ENCODE results near the gene BAIAP2L1.
"Not testable (repeated sequence)": the region's sequence is repeated elsewhere in the genome, so short reads cannot be mapped to it uniquely, and the experiment has no call there.

Gene BAIAP2L1

DNA sequence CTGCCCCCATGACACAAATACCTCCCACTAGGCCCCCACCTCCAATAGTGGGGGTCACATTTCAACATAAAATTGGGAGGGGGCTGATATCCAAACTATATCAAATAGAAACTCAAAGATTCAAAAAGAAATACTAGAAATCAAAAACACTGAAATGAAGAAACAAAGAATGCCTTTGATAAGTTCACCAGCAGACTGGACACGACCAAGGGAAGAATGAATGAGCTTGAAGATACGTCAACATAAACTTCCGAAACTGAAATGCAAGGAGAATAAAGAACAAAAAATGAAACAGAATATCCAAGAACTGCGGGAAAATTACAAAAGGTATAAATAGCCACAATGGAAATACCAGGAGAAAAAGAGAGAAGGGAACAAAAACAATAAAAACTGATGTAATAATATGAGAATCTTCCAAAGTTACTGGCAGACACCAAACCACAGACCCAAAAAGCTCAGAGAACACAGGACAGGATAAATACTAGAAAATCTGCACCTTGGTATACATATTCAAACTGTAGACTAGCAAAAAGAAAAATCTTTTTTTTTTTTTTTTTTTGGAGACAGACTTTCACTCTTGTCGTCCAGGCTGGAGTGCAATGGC is 69.9 kb downstream of the BAIAP2L1 start:
- Histone ChIP-seq H3K27me3 (ENCODE audit: insufficient read depth, low read length) (no peaks in the 10 kb centered on the region), H3K4me3 (ENCODE audit: low read length) (no peak overlapping the region), H3K4me1 (ENCODE audit: insufficient read depth, low read length) (peaks cover 7% of the 10 kb centered on the region), H3K9ac (ENCODE audit: low read depth, low read length) (no peak overlapping the region), H3K27ac (ENCODE audit: low read length) (no peak overlapping the region), H3K36me3 (ENCODE audit: insufficient read depth, low read depth, low read length) (peaks cover 18% of the 10 kb centered on the region; the same call in 1 of the 2 replicates), H3K9me3 (ENCODE audit: insufficient read depth, low read depth, low read length) (peaks cover 6% of the 10 kb centered on the region; the same call in 1 of the 2 replicates)

DNA sequence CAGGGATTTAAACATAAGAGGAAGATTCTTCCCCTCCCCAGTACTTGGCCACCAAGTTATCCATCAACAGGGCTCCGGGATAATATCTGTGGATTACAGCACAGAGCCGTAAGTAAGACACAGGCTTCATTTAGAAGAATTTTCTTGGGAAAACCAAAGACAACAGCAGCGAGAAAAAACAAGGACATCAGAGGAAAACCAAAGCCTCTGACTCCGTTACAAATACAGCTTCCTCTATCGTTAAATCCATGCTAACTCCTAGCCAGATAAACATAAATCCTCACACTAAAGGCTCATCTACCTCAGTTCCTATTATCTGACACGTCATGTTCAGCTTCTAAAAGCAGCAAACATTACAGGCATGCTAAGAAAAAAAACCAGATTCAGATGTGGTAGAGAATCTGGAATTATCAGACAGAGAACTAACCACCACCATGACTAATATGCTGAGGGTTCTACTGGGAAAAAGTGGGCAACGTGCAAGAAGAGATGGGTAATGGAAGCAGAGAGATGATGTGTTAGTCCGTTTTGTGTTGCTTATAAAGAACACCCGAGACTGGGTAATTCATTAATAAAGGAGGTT is 71.0 kb downstream of the BAIAP2L1 start:
- Histone ChIP-seq H3K9ac (ENCODE audit: low read depth, low read length) (no peak overlapping the region), H3K36me3 (ENCODE audit: insufficient read depth, low read depth, low read length) (peaks cover 18% of the 10 kb centered on the region; the same call in 1 of the 2 replicates)

DNA sequence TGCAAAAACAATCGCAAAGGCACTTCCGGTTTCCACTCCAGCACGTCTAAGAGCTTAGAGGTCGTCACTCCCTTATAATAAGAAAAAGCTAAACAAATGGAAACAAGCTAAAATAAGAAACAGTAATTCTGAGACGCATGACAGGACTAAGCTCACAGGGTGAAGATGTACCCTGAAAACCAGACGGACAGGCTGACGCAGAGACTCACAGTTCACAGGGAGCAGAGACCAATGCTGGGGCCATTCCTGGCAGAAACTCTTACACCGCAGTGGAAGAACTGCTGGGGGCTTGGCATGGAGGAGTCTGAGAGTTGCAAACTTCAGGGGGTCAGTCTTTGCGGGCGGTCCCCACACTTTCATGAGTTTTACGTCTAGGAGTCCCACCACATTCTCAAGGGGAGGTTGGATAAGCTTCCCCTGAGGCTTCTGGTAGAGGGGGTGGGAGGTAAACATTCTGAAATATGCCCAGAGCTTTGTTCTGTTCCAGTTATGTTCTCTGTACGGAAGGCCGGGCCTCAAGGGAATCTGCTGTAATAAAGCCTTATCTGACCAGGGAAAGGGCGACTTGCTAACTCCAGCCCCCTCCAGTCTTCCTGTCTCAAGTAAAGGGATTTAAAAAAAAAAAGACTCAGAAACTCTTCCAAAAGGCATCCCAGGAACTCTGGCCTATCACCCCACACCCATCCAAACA is 71.6 kb downstream of the BAIAP2L1 start:
- no peak overlapping the region for H3K9ac ChIP-seq (ENCODE audit: low read depth, low read length)
- H3K36me3 ChIP-seq (ENCODE audit: insufficient read depth, low read depth, low read length), result peaks cover 18% of the 10 kb centered on the region; the same call in 1 of the 2 replicates
- no peak overlapping the region for H3K27ac ChIP-seq (ENCODE audit: low read length)
- peaks cover 8% of the 10 kb centered on the region for H3K4me1 ChIP-seq (ENCODE audit: insufficient read depth, low read length)
- no peaks in the 10 kb centered on the region for H3K27me3 ChIP-seq (ENCODE audit: insufficient read depth, low read length)
- peaks cover 6% of the 10 kb centered on the region; the same call in 1 of the 2 replicates for H3K9me3 ChIP-seq (ENCODE audit: insufficient read depth, low read depth, low read length)
- no peak overlapping the region for H3K4me3 ChIP-seq (ENCODE audit: low read length)

More for the DNA sequence above, 71.0 kb downstream of the BAIAP2L1 start:
- peaks cover 6% of the 10 kb centered on the region; the same call in 1 of the 2 replicates for H3K9me3 ChIP-seq (ENCODE audit: insufficient read depth, low read depth, low read length)
- peaks cover 7% of the 10 kb centered on the region for H3K4me1 ChIP-seq (ENCODE audit: insufficient read depth, low read length)
- no peak overlapping the region for H3K4me3 ChIP-seq (ENCODE audit: low read length)
- no peaks in the 10 kb centered on the region for H3K27me3 ChIP-seq (ENCODE audit: insufficient read depth, low read length)
- H3K27ac ChIP-seq (ENCODE audit: low read length), result no peak overlapping the region

DNA sequence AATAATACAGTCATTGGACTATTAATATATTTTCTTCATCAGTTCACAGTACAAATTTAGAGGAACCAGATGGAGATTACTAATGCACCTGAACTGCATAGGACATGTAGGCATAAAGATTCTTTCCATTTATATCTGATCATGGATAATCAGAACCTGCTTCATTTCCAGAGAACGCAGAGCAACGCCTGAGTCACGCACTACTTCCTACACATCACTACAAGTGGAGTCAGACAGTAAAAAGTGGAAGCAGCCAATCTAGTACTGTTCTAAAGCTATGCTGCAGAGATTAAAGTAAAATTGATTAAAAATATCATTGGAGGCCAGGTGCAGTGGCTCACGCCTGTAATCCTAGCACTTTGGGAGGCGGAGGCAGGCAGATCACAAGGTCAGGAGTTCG is 76.1 kb downstream of the BAIAP2L1 start:
- Histone ChIP-seq H3K36me3 (ENCODE audit: insufficient read depth, low read depth, low read length) (0 out of 2 replicates have a peak, but pooled peaks cover 12% of the 10 kb centered on the region), H3K9ac (ENCODE audit: low read depth, low read length) (no peak overlapping the region), H3K27me3 (ENCODE audit: insufficient read depth, low read length) (no peaks in the 10 kb centered on the region), H3K4me3 (ENCODE audit: low read length) (no peak overlapping the region), H3K27ac (ENCODE audit: low read length) (no peak overlapping the region), H3K4me1 (ENCODE audit: insufficient read depth, low read length) (peaks cover 22% of the 10 kb centered on the region), H3K9me3 (ENCODE audit: insufficient read depth, low read depth, low read length) (no peaks in the 10 kb centered on the region)

DNA sequence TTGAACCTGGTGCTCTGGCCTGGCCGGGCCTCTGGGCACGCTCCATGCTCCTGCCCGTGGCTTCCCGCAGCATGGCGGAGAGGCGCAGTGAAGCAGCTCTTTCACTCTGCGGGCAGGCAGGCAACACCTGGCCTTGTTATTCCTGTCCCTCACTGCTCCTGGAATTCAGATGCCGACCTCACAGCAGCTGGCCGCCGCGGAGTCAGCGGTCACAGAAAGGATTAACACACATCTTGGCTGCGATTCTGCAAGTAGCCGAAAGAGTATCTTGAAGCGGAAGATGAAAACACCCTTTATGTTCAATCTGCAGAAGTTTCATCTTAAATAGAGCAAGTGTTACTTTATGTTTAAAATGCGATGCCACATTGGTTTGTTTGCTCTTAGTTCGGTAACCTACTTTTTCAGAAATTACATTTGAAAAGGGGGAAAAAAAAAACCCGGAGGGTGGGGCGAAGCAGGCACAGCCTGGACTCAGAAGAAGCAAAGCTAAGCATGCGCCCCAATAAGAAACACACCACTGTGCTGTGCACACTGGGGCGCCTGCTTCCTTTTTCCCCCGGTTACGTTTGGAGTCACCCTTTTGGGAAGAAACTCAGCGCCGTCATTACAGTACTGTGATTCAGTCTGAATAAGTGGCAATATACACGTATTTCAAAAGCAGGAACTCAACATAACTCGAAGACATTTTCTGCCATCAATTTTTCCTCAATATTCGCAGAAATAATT is 77.1 kb downstream of the BAIAP2L1 start:
- 0 out of 2 replicates have a peak, but pooled peaks cover 9% of the 10 kb centered on the region for H3K36me3 ChIP-seq (ENCODE audit: insufficient read depth, low read depth, low read length)
- no peaks in the 10 kb centered on the region for H3K27me3 ChIP-seq (ENCODE audit: insufficient read depth, low read length)
- peak overlapping the region; percentile 59; the same call in 1 of the 2 replicates for H3K4me3 ChIP-seq (ENCODE audit: low read length)
- H3K4me1 ChIP-seq (ENCODE audit: insufficient read depth, low read length), result peaks cover 18% of the 10 kb centered on the region; the same call in 1 of the 2 replicates
- H3K9ac ChIP-seq (ENCODE audit: low read depth, low read length), result peak overlapping the region; percentile 61; the same call in 1 of the 2 replicates
- peak overlapping the region; percentile 64 for H3K27ac ChIP-seq (ENCODE audit: low read length)
- H3K9me3 ChIP-seq (ENCODE audit: insufficient read depth, low read depth, low read length), result no peaks in the 10 kb centered on the region

DNA sequence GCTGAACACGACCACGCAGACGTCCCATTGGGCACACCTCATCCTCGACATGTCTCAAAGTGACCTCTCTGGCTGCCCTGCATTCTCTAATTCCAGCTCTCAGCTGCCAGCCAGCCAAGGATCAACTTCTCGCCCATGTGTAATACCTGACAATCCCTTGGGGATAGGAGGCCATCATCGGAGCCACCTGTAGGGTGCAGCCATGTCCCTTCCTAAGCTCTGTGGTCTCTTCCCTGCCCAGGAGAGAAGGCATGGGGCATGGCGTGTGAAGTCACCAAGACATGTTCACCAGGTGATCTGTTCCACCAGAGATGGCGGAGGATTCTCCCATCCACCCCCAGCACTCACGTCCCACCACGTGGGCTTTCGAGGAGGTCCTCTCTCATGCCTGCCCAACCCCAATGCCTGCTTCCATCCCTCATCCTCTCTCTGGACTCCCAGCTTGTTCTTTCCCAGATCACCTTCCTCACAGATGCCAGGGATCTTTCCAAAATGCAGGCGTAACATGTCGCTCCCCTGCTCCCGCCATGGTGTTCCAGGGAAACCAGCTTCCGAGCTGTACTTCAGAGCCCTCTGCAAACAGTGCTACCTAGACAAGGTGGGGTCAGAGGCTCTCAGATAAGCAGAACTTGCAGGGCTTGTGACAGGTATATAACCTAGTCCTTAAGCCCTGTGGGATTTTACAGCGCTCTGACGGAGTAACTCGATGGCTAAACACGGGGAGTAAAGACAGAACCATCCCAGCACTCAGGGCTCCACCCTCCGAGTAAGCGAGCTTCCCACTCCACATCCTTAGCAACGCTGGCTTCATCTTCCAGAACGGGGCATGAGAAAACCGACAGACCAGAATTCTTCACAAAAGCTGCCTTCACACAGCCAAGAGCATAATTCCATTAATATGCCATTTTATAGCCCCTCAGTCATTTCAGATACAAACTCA is 78.3 kb downstream of the BAIAP2L1 start:
- Histone ChIP-seq H3K9me3 (ENCODE audit: insufficient read depth, low read depth, low read length) (no peaks in the 10 kb centered on the region), H3K27me3 (ENCODE audit: insufficient read depth, low read length) (no peaks in the 10 kb centered on the region), H3K9ac (ENCODE audit: low read depth, low read length) (peak overlapping the region; percentile 61; the same call in 1 of the 2 replicates), H3K4me1 (ENCODE audit: insufficient read depth, low read length) (peaks cover 18% of the 10 kb centered on the region; the same call in 1 of the 2 replicates), H3K27ac (ENCODE audit: low read length) (peak overlapping the region; percentile 24), H3K4me3 (ENCODE audit: low read length) (no peak overlapping the region; the same call in 1 of the 2 replicates), H3K36me3 (ENCODE audit: insufficient read depth, low read depth, low read length) (0 out of 2 replicates have a peak, but pooled peaks cover under 1% of the 10 kb centered on the region)

DNA sequence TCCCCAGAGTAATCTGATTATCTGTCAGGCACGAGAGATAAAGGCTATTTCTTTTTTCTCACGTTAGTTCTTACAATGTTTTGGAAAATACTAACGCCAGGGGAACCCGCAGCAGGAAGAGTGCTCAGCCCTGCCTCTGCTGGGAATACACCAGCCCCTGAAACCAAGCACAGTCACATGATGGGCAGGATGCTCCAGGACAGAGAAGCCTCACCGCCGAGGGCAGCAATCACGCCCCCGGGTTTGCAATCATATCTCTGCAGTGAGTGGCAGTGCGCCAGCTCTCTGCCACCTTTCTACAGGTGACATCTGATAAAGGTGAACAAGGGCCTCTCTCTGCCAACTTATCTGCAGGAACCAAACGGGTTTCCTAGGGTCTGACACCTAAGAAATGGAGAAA is 79.6 kb downstream of the BAIAP2L1 start:
- peaks cover 18% of the 10 kb centered on the region; the same call in 1 of the 2 replicates for H3K4me1 ChIP-seq (ENCODE audit: insufficient read depth, low read length)
- no peaks in the 10 kb centered on the region for H3K27me3 ChIP-seq (ENCODE audit: insufficient read depth, low read length)
- no peak overlapping the region for H3K9ac ChIP-seq (ENCODE audit: low read depth, low read length)
- no peak overlapping the region for H3K4me3 ChIP-seq (ENCODE audit: low read length)
- peaks cover 9% of the 10 kb centered on the region; the same call in 1 of the 2 replicates for H3K36me3 ChIP-seq (ENCODE audit: insufficient read depth, low read depth, low read length)
- no peak overlapping the region for H3K27ac ChIP-seq (ENCODE audit: low read length)
- no peaks in the 10 kb centered on the region for H3K9me3 ChIP-seq (ENCODE audit: insufficient read depth, low read depth, low read length)

DNA sequence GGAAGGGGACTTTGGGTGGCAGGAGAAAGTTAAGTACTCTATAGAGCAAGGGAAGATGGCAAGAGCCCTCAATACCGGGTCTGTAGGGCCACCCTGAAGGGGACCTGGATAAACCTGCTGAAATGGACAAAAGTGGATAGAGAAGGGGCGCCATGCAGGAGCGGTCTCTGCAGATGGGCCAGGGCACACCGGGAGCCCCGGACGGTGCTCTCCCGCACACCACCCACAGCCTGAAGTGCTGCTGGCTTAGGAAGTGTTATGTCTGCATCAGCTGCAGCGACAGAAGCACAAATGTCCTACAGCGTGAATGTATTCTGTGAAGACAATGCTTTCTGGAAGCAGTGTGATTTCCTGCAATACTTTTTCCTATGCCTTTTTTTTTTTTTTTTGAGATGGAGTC is 81.7 kb downstream of the BAIAP2L1 start:
- Histone ChIP-seq H3K27ac (ENCODE audit: low read length) (no peak overlapping the region), H3K9me3 (ENCODE audit: insufficient read depth, low read depth, low read length) (no peaks in the 10 kb centered on the region), H3K36me3 (ENCODE audit: insufficient read depth, low read depth, low read length) (peaks cover 31% of the 10 kb centered on the region), H3K4me3 (ENCODE audit: low read length) (no peak overlapping the region), H3K9ac (ENCODE audit: low read depth, low read length) (no peak overlapping the region), H3K4me1 (ENCODE audit: insufficient read depth, low read length) (peaks cover 16% of the 10 kb centered on the region; the same call in 1 of the 2 replicates), H3K27me3 (ENCODE audit: insufficient read depth, low read length) (no peaks in the 10 kb centered on the region)

DNA sequence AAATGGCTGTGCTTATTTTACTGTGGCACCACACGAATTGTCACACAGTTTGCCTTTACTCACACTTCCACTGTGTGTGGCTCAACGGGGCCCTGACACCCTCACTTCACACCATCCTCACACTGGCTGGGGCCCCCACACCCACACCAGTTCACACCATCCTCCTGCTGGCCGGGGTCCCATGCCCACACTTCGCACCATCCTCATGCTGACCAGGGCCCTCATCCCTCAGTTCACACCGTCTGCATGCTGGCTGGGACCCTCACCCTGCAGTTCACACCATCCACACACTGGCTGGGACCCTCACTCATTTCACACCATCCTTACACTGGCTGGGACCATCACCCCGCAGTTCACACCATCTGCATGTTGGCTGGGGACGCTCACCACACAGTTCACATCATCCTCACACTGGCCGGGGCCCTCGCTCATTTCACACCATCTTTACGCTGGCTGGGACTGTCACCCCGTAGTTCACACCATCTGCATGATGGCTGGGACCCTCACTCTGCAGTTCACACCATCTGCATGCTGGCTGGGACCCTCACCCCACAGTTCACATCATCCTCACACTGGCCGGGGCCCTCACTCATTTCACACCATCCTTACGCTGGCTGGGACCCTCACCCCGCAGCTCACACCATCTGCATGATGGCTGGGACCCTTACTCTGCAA is 83.4 kb downstream of the BAIAP2L1 start:
- H3K36me3 ChIP-seq (ENCODE audit: insufficient read depth, low read depth, low read length), result peaks cover 36% of the 10 kb centered on the region

DNA sequence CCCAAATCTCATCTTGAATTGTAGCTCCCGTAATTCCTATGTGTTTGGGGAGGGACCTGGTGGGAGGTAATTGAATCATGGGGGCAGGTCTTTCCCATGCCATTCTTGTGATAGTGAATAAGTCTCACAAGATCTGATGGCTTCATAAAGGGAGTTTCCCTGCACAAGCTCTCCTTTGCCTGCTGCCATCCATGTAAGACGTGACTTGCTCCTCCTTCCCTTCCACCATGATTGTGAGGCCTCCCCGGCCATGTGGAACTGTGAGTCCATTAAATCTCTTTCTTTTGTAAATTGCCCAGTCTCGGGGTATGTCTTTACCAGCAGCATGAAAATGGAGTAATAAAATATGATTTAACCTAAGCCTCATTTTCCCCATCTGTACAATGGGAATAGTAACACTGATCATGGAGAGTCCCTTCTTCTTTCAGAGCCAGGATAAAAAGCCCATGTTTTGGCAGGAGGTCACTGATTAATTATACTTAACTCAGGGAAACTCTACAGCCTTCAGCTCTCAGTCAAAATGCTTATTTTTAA is 84.8 kb downstream of the BAIAP2L1 start:
- H3K4me3 ChIP-seq (ENCODE audit: low read length); H3K9me3 ChIP-seq (ENCODE audit: insufficient read depth, low read depth, low read length); H3K9ac ChIP-seq (ENCODE audit: low read depth, low read length); H3K27me3 ChIP-seq (ENCODE audit: insufficient read depth, low read length); H3K27ac ChIP-seq (ENCODE audit: low read length); H3K4me1 ChIP-seq (ENCODE audit: insufficient read depth, low read length): not testable (repeated sequence)
- peaks cover 49% of the 10 kb centered on the region for H3K36me3 ChIP-seq (ENCODE audit: insufficient read depth, low read depth, low read length)

More for the DNA sequence above, 83.4 kb downstream of the BAIAP2L1 start:
- H3K4me1 ChIP-seq (ENCODE audit: insufficient read depth, low read length), result peaks cover 2% of the 10 kb centered on the region; the same call in 1 of the 2 replicates
- H3K27ac ChIP-seq (ENCODE audit: low read length), result no peak overlapping the region
- H3K27me3 ChIP-seq (ENCODE audit: insufficient read depth, low read length), result no peaks in the 10 kb centered on the region
- no peak overlapping the region for H3K4me3 ChIP-seq (ENCODE audit: low read length)
- H3K9me3 ChIP-seq (ENCODE audit: insufficient read depth, low read depth, low read length), result no peaks in the 10 kb centered on the region
- no peak overlapping the region for H3K9ac ChIP-seq (ENCODE audit: low read depth, low read length)
